ENCODE data around the gene ZBTB39.
"Not testable (repeated sequence)": the region's sequence is repeated elsewhere in the genome, so short reads cannot be mapped to it uniquely, and the experiment has no call there.

ZBTB39 gene

GRCh38 chr12:57005980-57006808, at the start of gene ZBTB39:
ZBTB39 (minus strand) TSS chr12:57006546; CDS start chr12:57004917, 1,629 bp downstream.
- peak; percentile 27 for DNase-seq

DNA sequence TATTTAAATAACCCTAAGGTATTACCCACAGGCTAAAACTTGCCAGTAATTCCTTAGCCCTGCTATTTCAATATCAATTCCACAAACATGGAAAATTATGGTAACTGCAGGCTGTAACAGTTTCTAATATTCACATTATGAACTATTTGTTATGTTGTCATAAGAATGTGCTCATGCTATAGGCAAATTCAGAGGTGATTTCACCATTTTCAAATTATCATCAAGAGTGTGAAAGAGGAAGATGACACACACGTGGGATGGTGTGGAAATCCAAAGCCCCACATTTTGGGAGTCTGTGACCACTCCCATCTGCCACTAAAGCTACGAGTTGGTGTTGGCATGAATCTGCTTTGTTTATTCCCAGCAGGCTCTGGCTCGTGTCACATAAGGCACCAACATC, 49.5 kb upstream of the ZBTB39 start:
- DNase-seq: no peak

DNA sequence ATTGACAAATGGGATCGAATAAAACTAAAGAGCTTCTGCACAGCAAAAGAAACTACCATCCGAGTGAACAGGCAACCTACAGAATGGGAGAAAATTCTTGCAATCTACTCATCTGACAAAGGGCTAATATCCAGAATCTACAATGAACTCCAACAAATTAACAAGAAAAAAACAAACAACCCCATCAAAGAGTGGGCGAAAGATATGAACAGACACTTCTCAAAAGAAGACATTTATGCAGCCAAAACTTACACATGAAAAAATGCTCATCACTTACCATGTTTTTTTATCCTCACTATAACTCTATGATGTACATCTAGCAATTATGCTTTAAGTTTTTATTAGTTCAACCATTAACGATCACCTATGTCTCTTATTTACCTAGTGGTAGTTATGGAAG, 47.6 kb upstream of the ZBTB39 start:
- DNase-seq: not testable (repeated sequence)

- not testable (repeated sequence) for DNase-seq
Measured at GRCh38 chr12:57053146-57053545, 46.8 kb upstream of the ZBTB39 start.

DNA sequence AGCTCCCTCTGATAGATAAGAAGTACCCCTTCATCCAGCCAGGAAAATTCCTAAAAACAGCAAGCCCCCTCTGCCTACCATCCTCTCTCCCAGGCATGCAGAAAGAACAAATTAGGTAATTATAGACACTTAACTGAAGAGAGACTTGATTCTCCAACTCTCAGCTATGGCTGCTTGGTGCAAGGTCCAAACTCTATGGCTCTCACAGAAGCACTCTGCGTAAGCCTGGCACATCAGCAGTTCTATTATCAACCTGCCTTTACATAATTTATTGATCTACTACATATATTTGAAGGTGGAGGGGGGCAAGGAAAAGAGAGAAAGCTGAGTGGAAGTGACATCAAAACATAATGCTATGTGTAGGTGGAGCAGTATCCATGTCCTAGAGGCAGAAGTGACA, 44.7 kb upstream of the ZBTB39 start:
- DNase-seq: no peak

- DNase-seq: no peak
Measured at GRCh38 chr12:57049890-57050289, 43.5 kb upstream of the ZBTB39 start, which contains the start of gene MYO1A. MYO1A (minus strand) TSS chr12:57050129; CDS start chr12:57048323, 1,806 bp downstream.

DNA sequence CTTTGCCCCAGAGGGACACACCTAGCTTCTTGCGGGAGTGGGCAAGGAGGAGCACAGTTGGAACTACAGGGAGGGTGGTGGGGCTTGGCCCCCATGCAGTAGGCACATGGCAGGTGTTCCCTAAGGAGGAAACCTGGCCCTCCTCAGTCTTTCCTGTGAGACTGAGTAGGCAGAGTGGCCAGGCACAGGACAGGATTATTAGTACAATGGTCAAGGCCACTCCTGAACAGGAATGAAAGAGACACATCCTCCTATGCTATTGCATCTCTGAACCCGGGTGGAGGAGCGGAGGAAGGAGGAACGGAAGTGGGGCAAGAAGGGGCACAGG, 42.7 kb upstream of the ZBTB39 start:
- DNase-seq: no peak

- no peak for DNase-seq
Measured at GRCh38 chr12:57048423-57049118, 42.2 kb upstream of the ZBTB39 start.

DNA sequence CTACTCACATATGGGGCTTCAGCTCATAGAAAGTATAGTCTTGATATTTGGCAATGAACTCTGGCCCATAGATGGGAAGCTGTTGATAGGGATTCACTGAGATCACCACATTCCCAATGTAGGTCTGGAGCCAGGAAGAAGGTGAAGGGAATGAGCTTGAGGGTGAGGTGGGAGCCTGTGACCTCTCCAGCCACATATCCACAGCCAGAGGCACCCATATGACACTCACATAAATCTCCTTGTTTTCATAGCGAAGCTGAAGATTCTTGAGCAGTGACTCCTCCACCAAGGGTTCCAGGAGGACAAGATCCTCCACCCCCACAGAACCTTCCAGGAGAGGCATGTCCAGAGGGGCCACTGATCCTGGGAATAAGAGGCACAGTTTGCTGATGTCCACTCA, 41.6 kb upstream of the ZBTB39 start:
- peak; percentile 44 for DNase-seq

GRCh38 chr12:57046947-57047890, 40.9 kb upstream of the ZBTB39 start:
- no peak for DNase-seq

DNA sequence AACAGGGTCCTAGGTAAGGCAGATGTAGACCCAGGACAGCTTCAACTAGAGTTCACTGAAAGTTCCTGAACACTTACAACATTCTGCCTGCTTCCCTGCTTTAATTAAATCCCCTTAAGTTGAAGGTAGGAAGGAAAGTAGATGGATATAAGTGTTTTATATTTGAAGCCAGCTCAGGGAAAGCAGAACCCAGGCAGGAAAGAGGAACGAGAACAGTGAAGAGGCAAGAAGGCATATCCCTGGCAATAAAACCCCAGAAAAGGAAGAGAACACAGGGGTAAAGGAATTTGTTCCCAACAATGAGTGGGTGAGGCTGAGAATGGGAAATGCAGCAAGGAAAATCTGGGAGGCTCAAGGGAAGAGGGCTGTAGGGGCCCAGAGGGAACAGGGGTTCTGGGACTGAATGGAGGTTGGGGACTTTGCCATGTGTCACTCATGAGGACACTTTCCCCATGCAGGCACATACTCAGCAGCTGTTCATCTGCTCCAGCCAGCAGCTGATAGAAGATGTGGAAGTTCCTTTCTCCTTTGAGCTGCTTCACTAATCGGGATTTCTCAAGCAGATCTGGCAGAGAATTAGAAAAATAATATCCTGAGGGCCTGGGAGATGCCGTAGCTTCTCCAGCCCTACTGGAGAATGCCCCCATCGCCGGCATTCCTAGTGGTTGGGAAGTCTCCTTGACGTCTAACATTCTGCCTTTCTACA, 39.9 kb upstream of the ZBTB39 start:
- DNase-seq: no peak

- DNase-seq: no peak
Measured at GRCh38 chr12:57044889-57045288, 38.5 kb upstream of the ZBTB39 start.

- DNase-seq: no peak
Measured at GRCh38 chr12:57044468-57044867, 38.1 kb upstream of the ZBTB39 start.

DNA sequence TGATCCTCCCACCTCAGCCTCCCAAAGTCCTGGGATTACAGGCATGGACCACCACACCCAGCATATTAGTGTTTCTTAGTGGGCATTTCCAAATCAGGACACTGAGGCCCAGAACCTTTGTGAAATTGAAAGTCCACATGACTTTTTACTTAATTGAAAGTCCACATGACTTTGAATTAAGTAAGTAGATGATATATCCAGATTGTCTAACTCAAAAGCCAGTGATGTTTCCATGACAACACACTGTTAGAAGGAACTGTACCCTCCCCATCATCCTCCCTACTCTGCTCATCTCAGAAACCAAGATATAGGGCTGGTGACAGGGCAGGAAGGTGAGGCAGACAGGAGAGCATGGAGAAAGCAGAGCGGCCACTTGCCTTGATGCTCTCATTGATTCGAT, 36.3 kb upstream of the ZBTB39 start:
- no peak for DNase-seq

DNA sequence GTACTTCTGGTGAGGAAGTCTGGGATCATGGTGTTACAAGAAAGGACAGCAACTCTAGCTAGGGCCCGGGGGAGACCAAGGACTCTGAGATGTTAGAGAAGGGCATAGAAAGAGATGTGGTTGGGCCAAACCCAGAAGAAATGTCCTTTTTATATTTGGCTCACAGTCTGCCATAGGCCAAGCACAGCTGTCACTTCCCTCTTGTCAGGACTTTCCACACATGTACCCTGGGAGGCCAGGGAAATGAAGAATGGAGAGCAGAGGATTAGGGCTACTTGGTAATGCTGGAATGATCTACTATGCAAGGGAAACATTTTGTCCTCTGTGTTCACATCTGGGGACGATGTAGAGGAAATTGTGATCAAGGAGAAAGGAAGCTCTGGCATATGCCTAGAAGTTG, 34.4 kb upstream of the ZBTB39 start:
- no peak for DNase-seq

GRCh38 chr12:57040211-57040610, 33.9 kb upstream of the ZBTB39 start:
- no peak for DNase-seq

DNA sequence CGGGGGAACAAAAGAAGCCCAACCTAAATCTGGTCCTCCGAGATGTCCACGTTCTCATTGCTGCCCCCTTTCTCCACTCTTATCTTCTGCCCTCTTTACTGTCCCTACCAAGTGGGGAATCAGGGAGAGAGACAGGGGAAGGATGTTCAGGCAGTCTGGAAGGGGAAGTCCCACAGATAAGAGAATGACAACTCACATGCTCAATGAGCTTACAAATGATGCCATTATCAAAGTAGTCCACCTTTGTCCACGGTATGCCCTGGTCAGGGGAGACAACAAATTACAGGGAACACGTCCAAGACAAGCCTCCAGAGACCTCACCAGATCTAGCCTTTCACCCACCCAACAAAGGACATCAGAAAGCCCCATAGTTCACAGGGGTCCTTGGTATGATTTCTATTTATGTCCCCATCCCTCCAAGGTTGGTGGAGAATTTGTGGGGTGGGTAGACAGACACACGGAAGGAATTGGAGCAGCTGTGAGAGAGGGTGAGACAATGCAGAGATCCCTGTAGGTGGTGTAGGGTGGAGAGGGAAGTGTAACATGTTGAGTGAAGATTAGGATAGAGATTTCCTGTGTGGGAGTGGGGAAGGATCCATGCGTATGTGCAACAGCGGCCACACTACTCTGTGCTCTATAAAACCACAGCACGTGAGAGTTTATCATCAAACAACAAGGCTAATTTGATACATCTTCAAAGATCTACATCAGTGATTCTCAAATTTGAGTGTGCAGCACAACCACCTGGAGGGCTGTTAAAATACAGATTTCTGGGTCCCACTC, 32.9 kb upstream of the ZBTB39 start:
- DNase-seq: no peak

DNA sequence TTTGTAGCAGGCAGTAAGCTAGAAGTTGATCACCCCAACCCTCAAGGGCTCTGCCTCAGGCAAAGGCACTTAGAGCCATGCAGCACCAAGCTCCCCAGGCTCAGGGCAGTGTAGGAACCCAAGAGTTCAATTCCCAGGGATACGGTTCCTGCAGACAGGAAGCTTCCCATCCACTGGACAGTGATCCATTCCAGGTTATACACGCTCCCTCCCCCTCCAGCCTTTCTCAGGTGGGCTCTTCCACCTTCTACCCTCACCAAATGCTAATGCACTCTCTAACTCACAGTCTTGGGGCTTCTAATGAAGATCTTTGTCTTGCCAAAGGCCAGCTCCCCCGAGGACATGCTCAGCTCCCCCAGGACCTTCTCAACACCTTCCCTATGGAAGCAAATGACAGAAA, 30.9 kb upstream of the ZBTB39 start:
- no peak for DNase-seq

DNA sequence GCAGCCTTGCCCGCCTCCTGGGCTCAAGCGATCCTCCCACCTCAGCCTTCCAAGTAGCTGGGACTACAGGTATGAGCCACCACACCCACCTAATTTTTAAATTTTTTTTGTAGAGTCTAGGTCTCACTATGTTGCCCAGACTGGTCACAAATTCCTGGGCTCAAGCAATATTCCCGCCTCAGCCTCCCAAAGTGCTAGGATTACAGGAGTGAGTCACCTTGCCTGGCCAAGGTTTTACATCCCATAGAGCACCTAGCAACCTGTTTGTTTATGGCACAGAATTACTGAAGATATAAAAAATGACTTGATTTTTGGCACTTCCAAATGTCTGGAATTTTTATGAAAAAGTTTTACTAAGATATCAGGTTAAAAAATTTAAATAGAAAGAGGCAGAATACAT, 27.1 kb upstream of the ZBTB39 start:
- DNase-seq: no peak

- no peak for DNase-seq
Measured at GRCh38 chr12:57031789-57032188, 25.4 kb upstream of the ZBTB39 start.

DNA sequence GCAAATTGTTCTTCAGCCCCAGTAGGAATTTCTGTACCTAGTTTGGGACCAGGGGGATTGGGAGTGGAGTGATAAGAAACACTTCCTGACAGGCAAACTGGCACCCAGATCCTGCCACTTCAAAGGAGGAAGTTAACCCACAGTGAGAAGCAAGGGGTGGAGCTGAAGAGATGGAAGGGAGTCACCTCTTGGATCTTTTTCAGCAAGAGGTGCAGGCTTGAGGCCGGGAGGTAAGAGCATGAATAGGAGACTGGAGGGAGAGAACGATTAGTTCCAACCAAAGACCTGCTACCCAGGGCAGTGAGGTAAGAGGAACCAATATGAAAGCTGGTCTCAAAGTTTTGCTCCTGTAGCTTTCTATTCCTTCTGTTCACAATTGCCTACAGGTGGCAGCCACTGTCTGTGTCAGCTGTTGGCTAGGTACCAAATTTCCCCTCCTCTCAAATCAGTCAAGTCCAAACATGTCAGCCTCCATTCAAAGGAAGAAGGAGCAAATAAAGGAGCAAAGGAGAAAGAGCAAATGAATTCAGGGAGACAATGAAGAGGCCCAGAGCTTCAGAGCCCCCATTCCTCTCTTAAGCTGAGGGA, 24.9 kb upstream of the ZBTB39 start:
- DNase-seq: no peak

Measured in kidney glomerular epithelial cell (primary cell).